ENCODE measurements around the gene RPS15. TPM values are rescaled to one million over a fixed set of nuclear protein-coding genes. Genes with fewer than 3 reads are reported as not detected.

RPS15 gene
- total RNA-seq, 1 donor from 2014 or later, result 1,918 TPM

DNA sequence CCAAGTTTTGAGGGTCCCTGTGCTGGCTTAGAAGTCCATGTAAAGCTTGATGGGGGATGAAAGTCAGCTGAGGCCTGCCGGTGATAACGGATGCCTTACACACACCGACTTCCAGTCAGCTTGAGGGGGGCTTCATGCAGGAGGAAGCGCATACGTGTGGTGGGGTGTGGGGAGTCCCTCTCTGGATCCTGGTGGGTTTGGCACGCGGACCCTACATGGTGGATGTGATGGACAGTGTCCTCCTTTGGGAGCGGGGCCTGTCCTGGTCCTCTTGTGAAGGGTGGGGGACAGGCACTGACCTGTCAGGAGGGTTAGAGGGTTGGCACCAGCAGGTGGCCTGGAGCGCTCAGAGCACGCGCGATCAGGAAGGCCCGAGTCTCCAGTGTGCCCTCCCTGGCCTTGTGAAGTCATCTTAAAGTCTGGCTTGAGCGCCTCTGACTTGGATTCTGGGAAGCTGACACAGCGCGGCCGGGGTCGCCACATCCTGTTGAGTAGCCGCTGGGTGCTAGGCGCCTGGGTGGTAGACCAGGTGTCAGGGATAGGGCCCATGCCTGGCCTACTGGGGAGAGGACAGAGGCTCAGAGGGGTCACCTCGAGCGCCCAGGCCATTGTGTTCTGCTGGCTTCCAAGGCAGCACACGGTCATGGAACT lies 27.9 kb upstream of the RPS15 start:
- Histone ChIP-seq H3K9ac (no peak overlapping the region), H2AFZ (replicated peaks) (no peak overlapping the region), H3K4me2 (peak overlapping the region; percentile 96), H3K36me3 (no peaks in the 10 kb centered on the region), H3K4me3 (no peak overlapping the region), H3K27me3 (peaks cover 10% of the 10 kb centered on the region), H4K20me1 (ENCODE audit: low read depth) (peaks cover 74% of the 10 kb centered on the region), H3K27ac (no peak overlapping the region), H3K9me3 (ENCODE audit: low read depth) (no peaks in the 10 kb centered on the region), H3K79me2 (ENCODE audit: low read depth) (peaks cover 77% of the 10 kb centered on the region), H3F3A (ENCODE audit: low read depth) (peaks cover 39% of the 10 kb centered on the region), H3K4me1 (peaks cover 14% of the 10 kb centered on the region)
- Mint-ChIP-seq H3K4me1 (peaks cover 37% of the 10 kb centered on the region), H3K36me3 (peaks cover 9% of the 10 kb centered on the region), H3K9me3 (no peaks in the 10 kb centered on the region), H3K27ac (peak overlapping the region; percentile 64), H3K27me3 (ENCODE audit: insufficient read depth, low read depth) (no peaks in the 10 kb centered on the region), H3K4me3 (peak overlapping the region; percentile 97)
- no peak for DNase-seq (ENCODE audit: low spot score)
- TF ChIP-seq CTCF (IDR thresholded peaks at IDR 0.05) (no peak), EZH2phosphoT487 (IDR thresholded peaks at IDR 0.05) (no peak), EZH2 (IDR thresholded peaks at IDR 0.05) (no peak)

DNA sequence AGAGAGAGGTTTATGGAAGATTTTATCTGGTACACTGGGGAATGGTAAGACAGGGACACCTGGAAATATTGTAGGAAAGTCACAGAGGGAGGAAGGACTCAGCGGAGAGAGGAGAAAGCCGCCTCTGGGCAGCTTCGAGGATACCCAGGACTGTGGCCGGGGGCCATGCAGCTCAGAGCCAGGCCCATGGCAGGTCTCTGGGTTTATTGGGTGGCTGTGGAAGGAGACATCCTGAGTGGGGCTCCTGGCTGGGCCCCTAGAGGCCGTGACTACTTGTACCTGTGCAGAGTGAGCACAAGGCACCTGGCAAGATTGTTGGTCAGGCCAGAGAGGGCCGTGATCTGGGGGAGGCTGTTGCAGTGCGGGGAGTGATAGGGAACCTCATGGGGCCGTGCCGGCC lies 27.4 kb upstream of the RPS15 start:
- H3K4me3 Mint-ChIP-seq, result peak overlapping the region; percentile 97
- H3K9me3 ChIP-seq (ENCODE audit: low read depth), result no peaks in the 10 kb centered on the region
- H3K4me3 ChIP-seq, result no peak overlapping the region
- peaks cover 79% of the 10 kb centered on the region for H4K20me1 ChIP-seq (ENCODE audit: low read depth)
- H3K4me1 Mint-ChIP-seq, result peaks cover 43% of the 10 kb centered on the region
- peaks cover 35% of the 10 kb centered on the region for H3F3A ChIP-seq (ENCODE audit: low read depth)
- no peak for DNase-seq (ENCODE audit: low spot score)
- TF ChIP-seq EZH2 (IDR thresholded peaks at IDR 0.05) (no peak), EZH2phosphoT487 (IDR thresholded peaks at IDR 0.05) (no peak), CTCF (IDR thresholded peaks at IDR 0.05) (no peak)
- no peak overlapping the region for H3K4me2 ChIP-seq
- H3K27me3 Mint-ChIP-seq (ENCODE audit: insufficient read depth, low read depth), result peaks cover 2% of the 10 kb centered on the region
- H3K27ac Mint-ChIP-seq, result peak overlapping the region; percentile 64
- H3K9ac ChIP-seq, result peak overlapping the region; percentile 11
- H3K27me3 ChIP-seq, result peaks cover 6% of the 10 kb centered on the region
- H2AFZ ChIP-seq (replicated peaks), result no peak overlapping the region
- no peaks in the 10 kb centered on the region for H3K36me3 ChIP-seq
- no peak overlapping the region for H3K27ac ChIP-seq
- H3K9me3 Mint-ChIP-seq, result no peaks in the 10 kb centered on the region
- H3K4me1 ChIP-seq, result peaks cover 16% of the 10 kb centered on the region
- peaks cover 9% of the 10 kb centered on the region for H3K36me3 Mint-ChIP-seq
- peaks cover 82% of the 10 kb centered on the region for H3K79me2 ChIP-seq (ENCODE audit: low read depth)

DNA sequence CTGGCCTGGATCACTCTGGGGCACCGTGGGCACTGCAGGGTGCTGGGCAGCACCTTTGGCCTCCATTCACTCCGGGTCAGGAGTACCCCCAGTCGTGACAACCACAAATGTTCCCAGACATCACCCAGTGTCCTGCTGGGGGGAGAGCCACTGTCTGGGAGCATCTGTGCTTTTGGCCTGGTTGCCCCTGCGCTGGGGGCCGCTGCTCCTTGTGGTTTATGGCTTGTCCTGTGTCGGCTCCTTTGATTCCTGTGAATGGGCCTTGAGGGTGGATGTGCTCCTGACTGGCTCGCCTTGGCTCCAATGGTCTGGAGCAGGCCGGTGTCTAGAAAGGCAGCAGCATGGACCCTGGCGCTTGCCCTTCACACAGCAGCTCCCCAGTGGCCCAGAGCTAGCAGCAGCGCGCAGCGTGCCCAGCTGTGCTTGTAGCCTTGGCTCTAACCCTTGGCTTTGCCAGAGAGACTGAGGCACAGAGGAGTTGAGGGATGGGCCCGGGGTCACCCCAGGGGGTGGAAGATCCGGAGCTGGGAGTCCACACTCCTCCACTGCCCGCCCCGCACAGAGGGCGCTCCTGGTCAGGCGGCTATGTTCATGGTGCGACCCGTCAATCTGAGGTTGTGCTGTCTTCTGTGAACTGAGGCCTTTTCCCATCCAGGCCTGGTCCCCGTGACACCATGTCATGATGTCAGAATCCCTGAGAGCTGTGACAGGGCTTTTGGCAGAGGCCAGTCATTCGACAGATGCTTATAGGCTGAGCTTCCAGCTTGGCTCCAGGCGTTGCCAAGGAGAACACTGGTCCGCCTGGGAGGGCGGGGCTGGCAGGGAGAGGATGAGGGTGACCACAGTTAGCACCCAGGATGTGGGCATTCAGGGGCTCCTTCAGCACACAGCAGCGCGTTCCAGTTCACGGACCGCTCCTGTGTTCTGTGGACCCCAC lies 26.7 kb upstream of the RPS15 start:
- Mint-ChIP-seq H3K4me1 (peaks cover 47% of the 10 kb centered on the region), H3K27me3 (ENCODE audit: insufficient read depth, low read depth) (peaks cover 2% of the 10 kb centered on the region), H3K9me3 (no peaks in the 10 kb centered on the region), H3K36me3 (peaks cover 9% of the 10 kb centered on the region), H3K4me3 (peak overlapping the region; percentile 97), H3K27ac (no peak overlapping the region)
- Histone ChIP-seq H3K4me3 (no peak overlapping the region), H3K27ac (no peak overlapping the region), H3K9ac (peak overlapping the region; percentile 11), H4K20me1 (ENCODE audit: low read depth) (peaks cover 87% of the 10 kb centered on the region), H3K9me3 (ENCODE audit: low read depth) (no peaks in the 10 kb centered on the region), H3K36me3 (no peaks in the 10 kb centered on the region), H3F3A (ENCODE audit: low read depth) (peaks cover 28% of the 10 kb centered on the region), H3K4me2 (no peak overlapping the region), H3K27me3 (no peaks in the 10 kb centered on the region), H3K4me1 (peaks cover 23% of the 10 kb centered on the region), H2AFZ (replicated peaks) (no peak overlapping the region), H3K79me2 (ENCODE audit: low read depth) (peaks cover 90% of the 10 kb centered on the region)
- no peak for DNase-seq (ENCODE audit: low spot score)
- TF ChIP-seq CTCF (IDR thresholded peaks at IDR 0.05), result no peak
- TF ChIP-seq EZH2 (IDR thresholded peaks at IDR 0.05), result no peak
- TF ChIP-seq EZH2phosphoT487 (IDR thresholded peaks at IDR 0.05), result no peak

Data from neural progenitor cell (in vitro differentiated cells).